ENCODE data around the gene CACNA1D. TPM values are rescaled to one million over a fixed set of nuclear protein-coding genes. Genes with fewer than 3 reads are reported as not detected.

CACNA1D gene
- total RNA-seq, 1 experiment from 2014 or later = 1.1 TPM

GRCh38 chr3:53704363-53704725 lies 209.9 kb downstream of the CACNA1D start:
- POLR2A ChIA-PET = no interaction called here
- no peaks in the 10 kb centered on the region for H3K9me3 ChIP-seq (ENCODE audit: control insufficient read depth in 1 of 2, insufficient read depth in 1 of 2, low read depth in 1 of 2, low read length in 2 of 2)
- H3K36me3 ChIP-seq (ENCODE audit: control insufficient read depth in 1 of 2, insufficient read depth in 2 of 2, low read length in 2 of 2) = no peaks in the 10 kb centered on the region
- H3K79me2 ChIP-seq (ENCODE audit: insufficient read depth, low read length) = no peaks in the 10 kb centered on the region
- CTCF ChIA-PET = no interaction called here
- no peak overlapping the region for H3K4me3 ChIP-seq (replicated peaks in 1 of 2; ENCODE audit: low read depth in 1 of 2, low read length in 2 of 2)
- no TSS peak for BruUV-seq (replicated peaks)
- H3K27ac ChIP-seq (ENCODE audit: low read depth, low read length) = no peak overlapping the region
- H4K20me1 ChIP-seq (ENCODE audit: insufficient read depth) = no peaks in the 10 kb centered on the region
- no peak overlapping the region for H3K4me2 ChIP-seq (ENCODE audit: low read length)
- RAD21 ChIA-PET (ENCODE audit: low non-redundant PET in 1 of 2, low total read pairs in 2 of 2, uncharacterized antibody in 2 of 2, unreplicated experiment in 2 of 2) = no interaction called here
- no peak overlapping the region for H2AFZ ChIP-seq (ENCODE audit: low read depth, low read length, poor library complexity, severe bottlenecking)
- ATAC-seq (no peak), DNase-seq (ENCODE audit: low read depth, low spot score) (no peak)
- no peak for TF ChIP-seq CTCF (IDR thresholded peaks at IDR 0.05 in 2 of 3, conservative IDR thresholded peaks at IDR 0.05 in 1 of 3; ENCODE audit: borderline replicate concordance in 1 of 3, insufficient read depth in 1 of 3, low read depth in 2 of 3, low read length in 2 of 3)
- no peak for TF ChIP-seq CEBPB (IDR thresholded peaks at IDR 0.05; ENCODE audit: low read depth)
- no peak overlapping the region for H3K9ac ChIP-seq (ENCODE audit: low read length)
- H3K4me1 ChIP-seq (ENCODE audit: control insufficient read depth in 1 of 2, insufficient read depth in 2 of 2, low read length in 2 of 2) = no peaks in the 10 kb centered on the region
- intact Hi-C loops (cut with micrococcal nuclease) = no loop called here
- no peaks in the 10 kb centered on the region for H3K9me2 ChIP-seq (ENCODE audit: insufficient read depth)
- H3K27me3 ChIP-seq (ENCODE audit: insufficient read depth, low read length) = no peaks in the 10 kb centered on the region; the same call in 1 of the 2 replicates

GRCh38 chr3:53705024-53705745 lies 210.8 kb downstream of the CACNA1D start:
- Histone ChIP-seq H3K9me3 (ENCODE audit: control insufficient read depth in 1 of 2, insufficient read depth in 1 of 2, low read depth in 1 of 2, low read length in 2 of 2) (no peaks in the 10 kb centered on the region), H4K20me1 (ENCODE audit: insufficient read depth) (no peaks in the 10 kb centered on the region), H3K4me1 (ENCODE audit: control insufficient read depth in 1 of 2, insufficient read depth in 2 of 2, low read length in 2 of 2) (peaks cover 0 to 4% of the 10 kb centered on the region in 2 experiments; a peak in 1 of 4 replicates), H3K9ac (ENCODE audit: low read length) (no peak overlapping the region), H2AFZ (ENCODE audit: low read depth, low read length, poor library complexity, severe bottlenecking) (no peak overlapping the region), H3K79me2 (ENCODE audit: insufficient read depth, low read length) (no peaks in the 10 kb centered on the region), H3K27ac (ENCODE audit: low read depth, low read length) (no peak overlapping the region), H3K36me3 (ENCODE audit: control insufficient read depth in 1 of 2, insufficient read depth in 2 of 2, low read length in 2 of 2) (no peaks in the 10 kb centered on the region), H3K4me3 (replicated peaks in 1 of 2; ENCODE audit: low read depth in 1 of 2, low read length in 2 of 2) (no peak overlapping the region), H3K9me2 (ENCODE audit: insufficient read depth) (no peaks in the 10 kb centered on the region), H3K4me2 (ENCODE audit: low read length) (no peak overlapping the region), H3K27me3 (ENCODE audit: insufficient read depth, low read length) (no peaks in the 10 kb centered on the region; the same call in 1 of the 2 replicates)
- no peak for DNase-seq (ENCODE audit: low read depth, low spot score)
- no peak for ATAC-seq
- intact Hi-C loops (cut with micrococcal nuclease) = no loop called here
- TF ChIP-seq RAD21 (IDR thresholded peaks at IDR 0.05; ENCODE audit: low read depth) (no peak), ZBTB33 (IDR thresholded peaks at IDR 0.05; ENCODE audit: extremely low read depth, insufficient replicate concordance, low read length) (no peak), ATF3 (IDR thresholded peaks at IDR 0.05) (no peak), SP1 (IDR thresholded peaks at IDR 0.05; ENCODE audit: low read depth) (no peak), JUND (IDR thresholded peaks at IDR 0.05) (no peak), REST (IDR thresholded peaks at IDR 0.05; ENCODE audit: low read depth) (no peak), EGR1 (IDR thresholded peaks at IDR 0.05; ENCODE audit: low read depth) (no peak), CEBPB (IDR thresholded peaks at IDR 0.05; ENCODE audit: low read depth) (no peak), FOSL1 (IDR thresholded peaks at IDR 0.05; ENCODE audit: low read depth) (no peak), EZH2phosphoT487 (IDR thresholded peaks at IDR 0.05; ENCODE audit: borderline replicate concordance) (no peak), MAX (IDR thresholded peaks at IDR 0.05) (no peak)
- ChIA-PET CTCF (no interaction called here), POLR2A (no interaction called here), RAD21 (ENCODE audit: low non-redundant PET in 1 of 2, low total read pairs in 2 of 2, uncharacterized antibody in 2 of 2, unreplicated experiment in 2 of 2) (no interaction called here)
- no TSS peak for BruUV-seq (replicated peaks)

All from HCT116 (cell line).